Caco-2 (cell line): Measurements from ENCODE around the gene CLEC16A. TPM values are rescaled to one million over a fixed set of nuclear protein-coding genes. Genes with fewer than 3 reads are reported as not detected.

Source experiments
- BruUV-seq: library from RNA; stranded (reverse); fragments of 400-500 nt; replicated peaks from 2 replicates; lab custom pipeline; 2021; lab: Mats Ljungman, UMichigan
- CTCF ChIA-PET: fragments of 300-600 bp; sonication (Branson Sonifier 250); formaldehyde crosslinking; loops from one replicate; lab custom pipeline; 2022; ENCODE audit warnings: antibody characterized with exemption; lab: Charles Lee
- POLR2A ChIA-PET: fragments of 300-600 bp; sonication (Branson Sonifier 250); formaldehyde crosslinking; loops from one replicate; lab custom pipeline; 2022; ENCODE audit warnings: antibody characterized with exemption; lab: Charles Lee
- DNase-seq, 2 experiments: peaks; one replicate each; pipeline versions ENCODE4 v3.0.0 to v3.0.0-alpha.2; 2020 to 2022
- H3K27me3 ChIP-seq: replicated peaks from 2 replicates; pipeline ENCODE4 v1.6.0; 2011; ENCODE audit warnings: low read length; ENCODE audit not compliant: control insufficient read depth, insufficient read depth
- H3K36me3 ChIP-seq: 2 replicates; pipeline ENCODE4 v1.5.1; 2011; ENCODE audit warnings: low read length; ENCODE audit not compliant: control insufficient read depth, insufficient read depth
- H3K4me1 ChIP-seq: fragments of 250-450 bp; sonication (Bioruptor Pico); 2 replicates; pipeline ENCODE4 v1.5.1; 2020; ENCODE audit warnings: mild to moderate bottlenecking
- H3K4me3 ChIP-seq: 2 replicates; pipeline ENCODE4 v1.5.1; 2011; ENCODE audit warnings: low read depth, mild to moderate bottlenecking, control low read depth, low read length
- H3K9me3 ChIP-seq: fragments of 250-450 bp; sonication (Bioruptor Pico); 2 replicates; pipeline ENCODE4 v1.5.1; 2020; ENCODE audit warnings: mild to moderate bottlenecking, moderate library complexity
- H3K27ac Mint-ChIP-seq: one replicate; pipeline ENCODE4 v1.8.0; 2022; ENCODE audit warnings: mixed read lengths; ENCODE audit not compliant: unreplicated experiment
- H3K27me3 Mint-ChIP-seq: one replicate; pipeline ENCODE4 v1.8.0; 2022; ENCODE audit warnings: mixed read lengths; ENCODE audit not compliant: insufficient read depth, unreplicated experiment
- H3K36me3 Mint-ChIP-seq: one replicate; pipeline ENCODE4 v1.8.0; 2022; ENCODE audit warnings: mild to moderate bottlenecking, mixed read lengths; ENCODE audit not compliant: insufficient read depth, unreplicated experiment
- H3K4me1 Mint-ChIP-seq: one replicate; pipeline ENCODE4 v1.8.0; 2022; ENCODE audit warnings: low read depth, mixed read lengths; ENCODE audit not compliant: unreplicated experiment
- H3K4me3 Mint-ChIP-seq: one replicate; pipeline ENCODE4 v1.8.0; 2022; ENCODE audit warnings: mild to moderate bottlenecking, moderate library complexity, mixed read lengths; ENCODE audit not compliant: unreplicated experiment
- H3K9me3 Mint-ChIP-seq: one replicate; pipeline ENCODE4 v1.8.0; 2022; ENCODE audit warnings: mixed read lengths; ENCODE audit not compliant: unreplicated experiment
- CTCF ChIP-seq, 2 experiments: fragments of 200-600 bp in 1 of 2; IDR thresholded peaks; 1 replicate in 1 of 2; 2 replicates in 1 of 2; pipeline versions ENCODE4 v1.5.1 to v1.8.0; 2011 to 2022; ENCODE audit warnings: antibody characterized with exemption in 1 of 2, control low read depth in 1 of 2, inconsistent platforms in 1 of 2, low read depth in 1 of 2, low read length in 1 of 2, mild to moderate bottlenecking in 1 of 2, moderate library complexity in 1 of 2; ENCODE audit not compliant: insufficient read depth in 1 of 2, severe bottlenecking in 1 of 2, unreplicated experiment in 1 of 2
- intact Hi-C: fragments of 100-400 bp; cut with micrococcal nuclease; formaldehyde crosslinking; loops from one replicate; pipeline ENCODE4 v1.10.0; 2022; ENCODE audit not compliant: unreplicated experiment
- total RNA-seq: library from RNA; stranded (reverse); gene quantifications from 2 replicates; pipeline ENCODE4 v1.2.3, GENCODE V29; 2022

Gene CLEC16A
- total RNA-seq, 1 experiment from 2014 or later = 27.0 TPM

- Mint-ChIP-seq H3K36me3 (peaks cover 5% of the 10 kb centered on the region), H3K4me3 (no peak overlapping the region), H3K4me1 (no peaks in the 10 kb centered on the region), H3K27me3 (no peaks in the 10 kb centered on the region), H3K9me3 (no peaks in the 10 kb centered on the region), H3K27ac (no peak overlapping the region)
- DNase-seq = no peak
- ChIA-PET POLR2A (no interaction called here), CTCF (no interaction called here)
- no peaks in the 10 kb centered on the region for H3K27me3 ChIP-seq
- H3K4me1 ChIP-seq = no peaks in the 10 kb centered on the region
- H3K4me3 ChIP-seq = no peak overlapping the region
- no peaks in the 10 kb centered on the region for H3K9me3 ChIP-seq
- TF ChIP-seq CTCF (IDR thresholded peaks at IDR 0.05; ENCODE audit: insufficient read depth in 1 of 2, low read depth in 1 of 2, low read length in 1 of 2, severe bottlenecking in 1 of 2, unreplicated experiment in 1 of 2) = no peak
- no peaks in the 10 kb centered on the region for H3K36me3 ChIP-seq
- intact Hi-C loops = no loop called here
- no TSS peak for BruUV-seq
These were observed 264.7 kb downstream of the CLEC16A start for GRCh38 chr16:11208916-11209665.

DNA sequence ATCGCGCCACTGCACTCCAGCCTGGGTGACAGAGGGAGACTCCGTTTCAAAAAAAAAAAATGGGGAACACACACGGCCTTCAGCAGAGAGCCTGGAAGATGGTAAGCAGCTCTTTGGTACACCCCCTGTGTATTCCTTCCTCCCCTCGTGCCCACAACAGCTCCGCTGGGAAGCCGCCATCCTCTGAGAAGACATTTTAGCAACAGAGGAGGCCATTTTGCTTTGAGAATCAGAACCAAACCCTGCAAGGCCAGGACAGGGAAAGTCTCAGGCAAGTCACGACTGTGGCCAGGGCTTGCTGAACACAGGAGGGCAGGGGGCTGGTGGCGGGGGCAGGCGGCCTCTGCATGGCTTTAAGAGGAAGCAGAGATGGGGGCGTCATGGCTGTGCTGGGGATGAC is 265.9 kb downstream of the CLEC16A start:
- H3K9me3 ChIP-seq = no peaks in the 10 kb centered on the region
- TF ChIP-seq CTCF (IDR thresholded peaks at IDR 0.05; ENCODE audit: insufficient read depth in 1 of 2, low read depth in 1 of 2, low read length in 1 of 2, severe bottlenecking in 1 of 2, unreplicated experiment in 1 of 2) = no peak
- no peaks in the 10 kb centered on the region for H3K36me3 ChIP-seq
- H3K27ac Mint-ChIP-seq = no peak overlapping the region
- H3K4me3 Mint-ChIP-seq = no peak overlapping the region
- no peaks in the 10 kb centered on the region for H3K9me3 Mint-ChIP-seq
- H3K36me3 Mint-ChIP-seq = peaks cover 5% of the 10 kb centered on the region
- H3K4me1 ChIP-seq = no peaks in the 10 kb centered on the region
- H3K4me3 ChIP-seq = no peak overlapping the region
- intact Hi-C loops = no loop called here
- H3K27me3 Mint-ChIP-seq = no peaks in the 10 kb centered on the region
- ChIA-PET CTCF (no interaction called here), POLR2A (no interaction called here)
- no peak for DNase-seq
- no peaks in the 10 kb centered on the region for H3K4me1 Mint-ChIP-seq
- H3K27me3 ChIP-seq = no peaks in the 10 kb centered on the region
- BruUV-seq = no TSS peak

DNA sequence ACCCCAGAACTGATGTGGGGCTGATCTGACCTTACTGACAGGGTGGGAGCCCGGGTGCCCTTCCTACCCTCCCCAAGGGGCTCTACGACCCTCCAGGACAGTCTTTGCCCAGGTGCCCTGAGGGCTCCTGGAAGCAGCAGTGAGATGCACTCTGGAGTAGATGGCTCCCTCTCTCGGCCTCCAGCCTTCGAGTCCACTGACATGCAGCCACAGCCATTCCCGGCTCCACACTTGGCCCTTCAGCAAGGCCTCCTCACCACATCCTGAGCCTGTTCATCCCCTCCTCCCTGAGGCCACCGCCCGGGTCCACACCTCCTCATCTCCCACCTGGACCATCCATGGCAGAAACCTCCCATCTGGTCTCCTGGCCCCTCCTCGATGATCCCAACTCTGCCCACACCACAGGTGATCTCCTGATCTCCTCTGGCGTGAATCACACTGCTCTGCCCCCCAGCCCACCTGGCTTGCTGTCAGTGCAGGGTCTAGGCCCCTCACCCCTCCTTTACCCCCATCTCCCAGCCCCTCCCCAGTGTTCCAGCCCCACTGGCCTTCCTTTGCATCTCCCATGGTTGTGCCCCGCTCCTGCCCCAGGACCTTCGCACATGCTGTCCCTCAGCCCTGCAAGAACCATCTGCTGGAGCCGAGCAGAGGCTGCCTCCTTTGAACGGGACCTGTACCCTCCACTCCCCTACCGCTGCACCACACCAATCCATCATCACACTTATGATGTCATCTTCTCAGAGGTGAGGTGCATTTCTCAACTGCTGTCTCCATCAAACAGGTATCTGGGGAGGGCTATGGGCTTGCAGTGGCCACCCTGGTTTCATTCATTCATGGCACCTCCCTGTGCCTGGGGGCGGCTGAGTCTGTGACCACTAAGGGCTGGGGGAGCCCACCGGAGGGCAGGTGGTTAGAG is 267.0 kb downstream of the CLEC16A start:
- POLR2A ChIA-PET = no interaction called here
- Histone ChIP-seq H3K36me3 (no peaks in the 10 kb centered on the region), H3K9me3 (no peaks in the 10 kb centered on the region), H3K4me1 (no peaks in the 10 kb centered on the region), H3K27me3 (no peaks in the 10 kb centered on the region), H3K4me3 (no peak overlapping the region)
- H3K27ac Mint-ChIP-seq = no peak overlapping the region
- CTCF ChIA-PET = no interaction called here
- TF ChIP-seq CTCF (IDR thresholded peaks at IDR 0.05; ENCODE audit: insufficient read depth in 1 of 2, low read depth in 1 of 2, low read length in 1 of 2, severe bottlenecking in 1 of 2, unreplicated experiment in 1 of 2) = no peak
- DNase-seq = no peak
- H3K4me1 Mint-ChIP-seq = no peaks in the 10 kb centered on the region
- H3K36me3 Mint-ChIP-seq = peaks cover 5% of the 10 kb centered on the region
- no peaks in the 10 kb centered on the region for H3K9me3 Mint-ChIP-seq
- intact Hi-C loops = no loop called here
- H3K4me3 Mint-ChIP-seq = no peak overlapping the region
- no TSS peak for BruUV-seq
- no peaks in the 10 kb centered on the region for H3K27me3 Mint-ChIP-seq
